ENCODE results near the gene RBMS3.

RBMS3 gene

DNA sequence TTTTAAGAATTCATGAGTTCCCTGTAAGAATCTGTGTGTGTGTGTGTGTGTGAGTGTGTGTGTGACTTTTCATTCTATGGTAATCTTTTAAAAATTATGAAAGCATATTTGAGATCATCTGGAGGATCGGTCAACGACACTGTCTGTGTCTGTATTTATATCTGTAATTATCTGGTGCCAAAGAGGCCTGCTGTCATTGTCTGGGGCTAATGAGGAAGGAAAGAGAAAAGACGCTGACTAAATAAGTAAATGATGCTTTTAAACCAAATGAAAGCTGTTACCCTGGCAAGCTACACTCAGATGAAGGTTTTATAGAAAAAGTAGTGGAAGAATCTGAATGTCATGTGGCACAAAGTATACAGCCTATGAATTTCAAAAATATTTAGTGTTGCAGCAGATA lies 439.8 kb downstream of the RBMS3 start:
- H3K27me3 ChIP-seq (replicated peaks in 2 of 5; ENCODE audit: control insufficient read depth in 4 of 5, insufficient read depth in 5 of 5, low read length in 4 of 5): no peaks in the 10 kb centered on the region
- no peaks in the 10 kb centered on the region for H3K4me1 ChIP-seq (ENCODE audit: control extremely low read depth in 1 of 4, control insufficient read depth in 4 of 4, insufficient read depth in 4 of 4, low read length in 3 of 4)
- CTCF ChIA-PET: no interaction called here
- no peak for DNase-seq
- H3K36me3 ChIP-seq (ENCODE audit: control insufficient read depth in 4 of 4, insufficient read depth in 4 of 4, low read length in 3 of 4): no peaks in the 10 kb centered on the region
- H3K4me3 ChIP-seq (ENCODE audit: control insufficient read depth in 1 of 7, extremely low read depth in 1 of 7, insufficient read depth in 4 of 7, low read depth in 2 of 7, low read length in 6 of 7): no peak overlapping the region
- H3K27ac ChIP-seq (ENCODE audit: insufficient read depth in 1 of 2, low read depth in 1 of 2, low read length in 2 of 2, poor library complexity in 1 of 2, severe bottlenecking in 2 of 2): no peak overlapping the region
- WGBS (ENCODE audit: insufficient coverage): 100% methylated on average over 3 of the region's 3 CpGs
- H3K9me3 ChIP-seq (ENCODE audit: control extremely low read depth in 1 of 5, control insufficient read depth in 4 of 5, insufficient read depth in 2 of 5, low read depth in 1 of 5, low read length in 4 of 5): no peaks in the 10 kb centered on the region
- POLR2A ChIA-PET: no interaction called here

DNA sequence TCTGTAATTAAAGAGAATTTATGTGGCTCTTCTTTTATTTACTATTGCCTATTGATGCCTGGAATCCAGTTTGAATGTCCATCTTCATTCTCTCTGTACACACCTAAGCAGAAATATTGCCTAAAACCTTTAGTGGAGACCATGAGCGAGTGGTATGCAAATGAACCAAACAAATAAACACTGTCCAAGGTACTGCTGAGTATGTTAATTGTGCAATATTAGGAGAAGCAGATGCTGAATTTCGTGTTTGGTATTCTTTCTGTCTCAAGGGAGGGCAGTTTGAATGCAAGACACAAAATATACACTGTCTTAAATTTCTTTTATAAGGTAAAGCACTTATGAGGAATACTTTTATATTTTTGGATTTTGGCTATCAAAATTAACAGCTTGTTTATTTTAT lies 440.9 kb downstream of the RBMS3 start:
- Histone ChIP-seq H3K4me1 (ENCODE audit: control extremely low read depth in 1 of 4, control insufficient read depth in 4 of 4, insufficient read depth in 4 of 4, low read length in 3 of 4) (no peaks in the 10 kb centered on the region), H3K4me3 (ENCODE audit: control insufficient read depth in 1 of 7, extremely low read depth in 1 of 7, insufficient read depth in 4 of 7, low read depth in 2 of 7, low read length in 6 of 7) (no peak overlapping the region), H3K27me3 (replicated peaks in 2 of 5; ENCODE audit: control insufficient read depth in 4 of 5, insufficient read depth in 5 of 5, low read length in 4 of 5) (no peaks in the 10 kb centered on the region), H3K36me3 (ENCODE audit: control insufficient read depth in 4 of 4, insufficient read depth in 4 of 4, low read length in 3 of 4) (no peaks in the 10 kb centered on the region), H3K9me3 (ENCODE audit: control extremely low read depth in 1 of 5, control insufficient read depth in 4 of 5, insufficient read depth in 2 of 5, low read depth in 1 of 5, low read length in 4 of 5) (no peaks in the 10 kb centered on the region), H3K27ac (ENCODE audit: insufficient read depth in 1 of 2, low read depth in 1 of 2, low read length in 2 of 2, poor library complexity in 1 of 2, severe bottlenecking in 2 of 2) (no peak overlapping the region)
- ChIA-PET POLR2A (no interaction called here), CTCF (no interaction called here)
- no peak for DNase-seq
- no CpG with 5 or more reads among the region's 2 CpGs for WGBS (ENCODE audit: insufficient coverage)

DNA sequence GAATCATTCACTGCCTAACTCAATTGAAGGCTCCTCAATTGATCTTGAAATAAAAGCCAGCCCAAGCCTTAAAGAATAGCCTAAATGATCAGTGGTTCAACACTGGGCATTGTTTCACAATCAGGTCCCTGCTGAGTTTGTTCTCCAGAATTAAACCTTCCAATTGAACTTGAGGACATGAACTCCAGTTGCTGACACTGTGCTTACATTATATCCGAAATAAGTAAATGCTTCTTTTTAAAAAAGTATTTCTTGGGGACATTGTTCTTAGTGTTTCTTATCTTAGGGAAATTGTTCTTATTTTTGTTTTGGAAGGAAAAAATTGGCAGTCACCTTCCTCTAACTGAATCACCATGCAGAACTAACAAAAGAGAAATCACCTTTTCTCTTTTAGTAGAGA lies 450.2 kb downstream of the RBMS3 start:
- Histone ChIP-seq H3K27me3 (replicated peaks in 2 of 5; ENCODE audit: control insufficient read depth in 4 of 5, insufficient read depth in 5 of 5, low read length in 4 of 5) (no peaks in the 10 kb centered on the region), H3K9me3 (ENCODE audit: control extremely low read depth in 1 of 5, control insufficient read depth in 4 of 5, insufficient read depth in 2 of 5, low read depth in 1 of 5, low read length in 4 of 5) (no peaks in the 10 kb centered on the region), H3K4me1 (ENCODE audit: control extremely low read depth in 1 of 4, control insufficient read depth in 4 of 4, insufficient read depth in 4 of 4, low read length in 3 of 4) (no peaks in the 10 kb centered on the region), H3K27ac (ENCODE audit: insufficient read depth in 1 of 2, low read depth in 1 of 2, low read length in 2 of 2, poor library complexity in 1 of 2, severe bottlenecking in 2 of 2) (no peak overlapping the region), H3K36me3 (ENCODE audit: control insufficient read depth in 4 of 4, insufficient read depth in 4 of 4, low read length in 3 of 4) (no peaks in the 10 kb centered on the region), H3K4me3 (ENCODE audit: control insufficient read depth in 1 of 7, extremely low read depth in 1 of 7, insufficient read depth in 4 of 7, low read depth in 2 of 7, low read length in 6 of 7) (no peak overlapping the region)
- DNase-seq: no peak
- ChIA-PET POLR2A (no interaction called here), CTCF (no interaction called here)
- WGBS (ENCODE audit: insufficient coverage): no CpG with 5 or more reads among the region's 1 CpG

DNA sequence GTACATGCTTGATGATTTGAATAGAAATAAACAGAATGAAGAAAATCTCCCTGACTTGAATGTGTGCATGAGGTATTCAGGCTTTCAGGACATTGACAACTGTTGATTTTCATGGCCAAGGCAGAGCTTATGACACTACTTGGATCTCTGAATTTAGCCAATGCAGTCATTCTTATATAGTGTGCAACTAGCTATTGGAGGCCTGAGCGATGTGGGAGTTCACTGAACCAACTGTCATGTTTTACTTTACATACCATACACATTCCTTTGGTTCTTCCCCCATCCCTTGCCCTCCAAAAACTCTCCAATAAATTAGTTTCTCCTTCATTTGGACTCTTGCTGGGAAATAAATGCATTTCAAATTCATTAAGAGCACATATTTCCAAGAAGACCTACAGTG lies 460.4 kb downstream of the RBMS3 start:
- H3K27me3 ChIP-seq (replicated peaks in 2 of 5; ENCODE audit: control insufficient read depth in 4 of 5, insufficient read depth in 5 of 5, low read length in 4 of 5): no peaks in the 10 kb centered on the region
- WGBS (ENCODE audit: insufficient coverage): 80% methylated on average over 1 of the region's 1 CpG
- POLR2A ChIA-PET: interaction anchor here (0.6 kb wide), 1 partner anchor 1392 kb away, joined by 3 read pairs; no protein-coding TSS in a partner anchor

DNA sequence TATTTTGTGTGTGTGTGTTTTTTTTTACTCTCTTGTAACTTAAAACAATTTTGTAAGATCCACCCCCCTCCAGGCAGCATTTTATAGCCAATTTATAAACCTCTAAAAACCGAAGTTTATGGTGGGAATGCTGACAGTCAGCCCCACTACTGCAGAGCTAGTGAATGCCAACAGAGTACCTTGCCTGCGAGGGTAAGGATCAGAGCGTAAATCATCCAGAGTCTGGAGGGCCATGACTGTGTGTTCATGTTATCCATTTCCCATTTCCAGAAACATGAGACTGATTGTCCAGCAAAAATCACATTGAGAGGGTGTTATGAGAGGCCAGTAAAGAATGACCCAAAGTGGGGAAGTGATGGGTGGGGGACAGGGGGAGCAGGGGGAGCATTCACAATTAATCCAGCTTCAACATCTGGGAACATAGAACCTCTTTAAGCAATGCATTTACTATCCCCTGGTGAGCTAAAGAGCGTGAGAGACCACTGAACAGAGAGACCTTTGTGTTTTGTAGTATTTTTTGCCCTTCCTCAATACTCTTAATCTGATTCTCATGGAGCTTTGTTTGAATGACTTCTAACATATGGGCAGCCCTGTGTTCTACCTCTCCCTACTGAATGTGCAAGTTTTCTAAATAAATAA lies 464.5 kb downstream of the RBMS3 start:
- H3K4me3 ChIP-seq (ENCODE audit: control insufficient read depth in 1 of 7, extremely low read depth in 1 of 7, insufficient read depth in 4 of 7, low read depth in 2 of 7, low read length in 6 of 7): no peak overlapping the region
- no peaks in the 10 kb centered on the region for H3K27me3 ChIP-seq (replicated peaks in 2 of 5; ENCODE audit: control insufficient read depth in 4 of 5, insufficient read depth in 5 of 5, low read length in 4 of 5)
- 97% methylated on average over 3 of the region's 4 CpGs for WGBS (ENCODE audit: insufficient coverage)
- ChIA-PET POLR2A (no interaction called here), CTCF (no interaction called here)
- no peak overlapping the region for H3K27ac ChIP-seq (ENCODE audit: insufficient read depth in 1 of 2, low read depth in 1 of 2, low read length in 2 of 2, poor library complexity in 1 of 2, severe bottlenecking in 2 of 2)
- no peak for DNase-seq
- no peaks in the 10 kb centered on the region for H3K9me3 ChIP-seq (ENCODE audit: control extremely low read depth in 1 of 5, control insufficient read depth in 4 of 5, insufficient read depth in 2 of 5, low read depth in 1 of 5, low read length in 4 of 5)
- no peaks in the 10 kb centered on the region for H3K36me3 ChIP-seq (ENCODE audit: control insufficient read depth in 4 of 4, insufficient read depth in 4 of 4, low read length in 3 of 4)
- H3K4me1 ChIP-seq (ENCODE audit: control extremely low read depth in 1 of 4, control insufficient read depth in 4 of 4, insufficient read depth in 4 of 4, low read length in 3 of 4): no peaks in the 10 kb centered on the region

More for the DNA sequence above, 460.4 kb downstream of the RBMS3 start:
- Histone ChIP-seq H3K9me3 (ENCODE audit: control extremely low read depth in 1 of 5, control insufficient read depth in 4 of 5, insufficient read depth in 2 of 5, low read depth in 1 of 5, low read length in 4 of 5) (no peaks in the 10 kb centered on the region), H3K27ac (ENCODE audit: insufficient read depth in 1 of 2, low read depth in 1 of 2, low read length in 2 of 2, poor library complexity in 1 of 2, severe bottlenecking in 2 of 2) (no peak overlapping the region), H3K4me3 (ENCODE audit: control insufficient read depth in 1 of 7, extremely low read depth in 1 of 7, insufficient read depth in 4 of 7, low read depth in 2 of 7, low read length in 6 of 7) (no peak overlapping the region), H3K36me3 (ENCODE audit: control insufficient read depth in 4 of 4, insufficient read depth in 4 of 4, low read length in 3 of 4) (no peaks in the 10 kb centered on the region), H3K4me1 (ENCODE audit: control extremely low read depth in 1 of 4, control insufficient read depth in 4 of 4, insufficient read depth in 4 of 4, low read length in 3 of 4) (no peaks in the 10 kb centered on the region)
- CTCF ChIA-PET: no interaction called here
- no peak for DNase-seq

DNA sequence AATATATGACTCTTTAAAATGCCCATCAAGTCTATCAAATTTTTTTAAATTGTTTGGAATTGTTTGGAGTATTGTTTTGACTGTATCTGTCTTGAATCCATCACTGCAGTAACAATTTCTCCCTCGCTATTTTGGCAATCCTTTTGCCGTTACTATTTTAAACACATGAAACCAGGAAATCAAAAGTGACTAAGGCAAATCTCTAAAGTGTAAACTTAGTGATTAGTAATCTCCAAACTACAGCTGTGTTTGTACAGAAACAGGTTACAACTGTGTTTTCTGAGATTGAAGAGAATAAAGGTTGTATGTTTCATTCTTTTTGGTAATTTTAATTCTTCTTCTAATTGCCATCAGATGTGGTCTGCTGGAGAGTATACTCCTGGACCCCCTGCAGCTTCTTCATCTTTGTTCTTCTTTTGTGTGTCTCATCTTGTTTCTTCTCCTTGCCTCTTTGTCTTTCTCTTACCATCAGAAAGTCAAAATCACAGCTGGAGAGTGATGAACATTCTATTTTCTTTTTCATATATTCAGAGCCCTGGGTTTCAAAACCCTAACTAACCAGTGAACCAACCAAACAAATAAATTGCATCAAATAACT lies 465.4 kb downstream of the RBMS3 start:
- no peak overlapping the region for H3K4me3 ChIP-seq (ENCODE audit: control insufficient read depth in 1 of 7, extremely low read depth in 1 of 7, insufficient read depth in 4 of 7, low read depth in 2 of 7, low read length in 6 of 7)
- H3K36me3 ChIP-seq (ENCODE audit: control insufficient read depth in 4 of 4, insufficient read depth in 4 of 4, low read length in 3 of 4): no peaks in the 10 kb centered on the region
- no peak for DNase-seq
- WGBS (ENCODE audit: insufficient coverage): no CpG with 5 or more reads among the region's 2 CpGs
- ChIA-PET CTCF (interaction anchor here (1.4 kb wide), 1 partner anchor 9 kb away, joined by 4 read pairs; no protein-coding TSS in a partner anchor), POLR2A (no interaction called here)
- H3K4me1 ChIP-seq (ENCODE audit: control extremely low read depth in 1 of 4, control insufficient read depth in 4 of 4, insufficient read depth in 4 of 4, low read length in 3 of 4): no peaks in the 10 kb centered on the region
- no peaks in the 10 kb centered on the region for H3K9me3 ChIP-seq (ENCODE audit: control extremely low read depth in 1 of 5, control insufficient read depth in 4 of 5, insufficient read depth in 2 of 5, low read depth in 1 of 5, low read length in 4 of 5)
- no peaks in the 10 kb centered on the region for H3K27me3 ChIP-seq (replicated peaks in 2 of 5; ENCODE audit: control insufficient read depth in 4 of 5, insufficient read depth in 5 of 5, low read length in 4 of 5)
- no peak overlapping the region for H3K27ac ChIP-seq (ENCODE audit: insufficient read depth in 1 of 2, low read depth in 1 of 2, low read length in 2 of 2, poor library complexity in 1 of 2, severe bottlenecking in 2 of 2)

DNA sequence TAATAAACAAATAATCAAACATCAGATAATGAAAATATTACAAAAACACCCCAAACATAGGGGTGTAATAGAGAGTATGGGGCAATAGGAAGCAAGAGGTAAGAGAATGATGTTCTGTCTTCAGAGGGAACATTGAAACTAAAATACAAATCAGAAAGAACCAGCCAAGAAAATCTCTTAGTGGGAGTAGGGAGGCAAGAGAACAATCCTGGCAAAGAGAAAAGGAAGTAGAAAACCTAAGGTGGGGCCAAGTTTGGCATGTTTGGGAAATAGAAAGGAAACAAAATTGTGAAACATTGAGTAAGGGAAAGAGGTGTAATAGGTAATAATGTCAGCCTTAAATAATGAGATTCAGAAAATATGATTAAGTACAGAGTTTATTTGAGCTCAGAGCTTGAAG lies 467.1 kb downstream of the RBMS3 start:
- Histone ChIP-seq H3K4me1 (ENCODE audit: control extremely low read depth in 1 of 4, control insufficient read depth in 4 of 4, insufficient read depth in 4 of 4, low read length in 3 of 4) (no peaks in the 10 kb centered on the region), H3K36me3 (ENCODE audit: control insufficient read depth in 4 of 4, insufficient read depth in 4 of 4, low read length in 3 of 4) (no peaks in the 10 kb centered on the region), H3K27ac (ENCODE audit: insufficient read depth in 1 of 2, low read depth in 1 of 2, low read length in 2 of 2, poor library complexity in 1 of 2, severe bottlenecking in 2 of 2) (no peak overlapping the region), H3K4me3 (ENCODE audit: control insufficient read depth in 1 of 7, extremely low read depth in 1 of 7, insufficient read depth in 4 of 7, low read depth in 2 of 7, low read length in 6 of 7) (no peak overlapping the region), H3K27me3 (replicated peaks in 2 of 5; ENCODE audit: control insufficient read depth in 4 of 5, insufficient read depth in 5 of 5, low read length in 4 of 5) (no peaks in the 10 kb centered on the region), H3K9me3 (ENCODE audit: control extremely low read depth in 1 of 5, control insufficient read depth in 4 of 5, insufficient read depth in 2 of 5, low read depth in 1 of 5, low read length in 4 of 5) (no peaks in the 10 kb centered on the region)
- DNase-seq: no peak
- CTCF ChIA-PET: no interaction called here
- POLR2A ChIA-PET: no interaction called here
